ENCODE results near the gene METTL13.

Gene METTL13

DNA sequence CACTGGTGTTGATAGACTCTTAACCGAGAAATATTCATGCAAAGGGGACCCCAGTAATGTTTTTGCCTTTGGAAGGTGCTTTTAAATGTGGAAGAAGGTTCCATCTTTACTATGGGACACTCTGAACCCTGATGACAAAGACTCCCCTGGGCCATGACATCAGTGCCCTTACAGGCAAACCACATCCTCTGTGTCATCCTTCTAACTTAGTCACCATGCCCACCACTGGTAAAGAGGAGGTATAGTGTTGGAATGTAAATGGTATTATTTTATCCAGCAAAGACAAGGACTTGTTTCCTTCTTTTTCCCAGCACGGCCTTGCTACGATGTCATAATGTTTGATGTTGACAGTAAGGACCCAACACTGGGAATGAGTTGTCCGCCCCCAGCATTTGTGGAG lies 12.6 kb downstream of the METTL13 start:
- Histone ChIP-seq H3K9ac (ENCODE audit: low read length) (no peak overlapping the region), H3K4me1 (ENCODE audit: insufficient read depth, low read length, severe bottlenecking) (no peaks in the 10 kb centered on the region), H2AFZ (ENCODE audit: low read length) (no peak overlapping the region), H3K9me2 (ENCODE audit: low read depth, low read length) (no peaks in the 10 kb centered on the region), H3K36me3 (ENCODE audit: insufficient read depth, low read length) (peaks cover 89% of the 10 kb centered on the region), H3K79me2 (ENCODE audit: insufficient read depth, low read length) (no peaks in the 10 kb centered on the region), H3F3A (ENCODE audit: insufficient read depth, low read length) (no peaks in the 10 kb centered on the region), H3K4me3 (ENCODE audit: low read depth, low read length, poor library complexity, severe bottlenecking) (no peak overlapping the region), H3K9me3 (ENCODE audit: low read length) (no peaks in the 10 kb centered on the region), H3K4me2 (ENCODE audit: low read length) (no peak overlapping the region), H4K20me1 (ENCODE audit: insufficient read depth, low read length) (no peaks in the 10 kb centered on the region), H3K27me3 (ENCODE audit: insufficient read depth, low read length) (no peaks in the 10 kb centered on the region), H3K27ac (ENCODE audit: low read depth, low read length, poor library complexity, severe bottlenecking) (no peak overlapping the region)
- TF ChIP-seq, protein P1, sequence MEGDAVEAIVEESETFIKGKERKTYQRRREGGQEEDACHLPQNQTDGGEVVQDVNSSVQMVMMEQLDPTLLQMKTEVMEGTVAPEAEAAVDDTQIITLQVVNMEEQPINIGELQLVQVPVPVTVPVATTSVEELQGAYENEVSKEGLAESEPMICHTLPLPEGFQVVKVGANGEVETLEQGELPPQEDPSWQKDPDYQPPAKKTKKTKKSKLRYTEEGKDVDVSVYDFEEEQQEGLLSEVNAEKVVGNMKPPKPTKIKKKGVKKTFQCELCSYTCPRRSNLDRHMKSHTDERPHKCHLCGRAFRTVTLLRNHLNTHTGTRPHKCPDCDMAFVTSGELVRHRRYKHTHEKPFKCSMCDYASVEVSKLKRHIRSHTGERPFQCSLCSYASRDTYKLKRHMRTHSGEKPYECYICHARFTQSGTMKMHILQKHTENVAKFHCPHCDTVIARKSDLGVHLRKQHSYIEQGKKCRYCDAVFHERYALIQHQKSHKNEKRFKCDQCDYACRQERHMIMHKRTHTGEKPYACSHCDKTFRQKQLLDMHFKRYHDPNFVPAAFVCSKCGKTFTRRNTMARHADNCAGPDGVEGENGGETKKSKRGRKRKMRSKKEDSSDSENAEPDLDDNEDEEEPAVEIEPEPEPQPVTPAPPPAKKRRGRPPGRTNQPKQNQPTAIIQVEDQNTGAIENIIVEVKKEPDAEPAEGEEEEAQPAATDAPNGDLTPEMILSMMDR (IDR thresholded peaks at IDR 0.05; ENCODE audit: low read length) = no peak
- TF ChIP-seq EZH2 (IDR thresholded peaks at IDR 0.05; ENCODE audit: borderline replicate concordance, low read length) = no peak

DNA sequence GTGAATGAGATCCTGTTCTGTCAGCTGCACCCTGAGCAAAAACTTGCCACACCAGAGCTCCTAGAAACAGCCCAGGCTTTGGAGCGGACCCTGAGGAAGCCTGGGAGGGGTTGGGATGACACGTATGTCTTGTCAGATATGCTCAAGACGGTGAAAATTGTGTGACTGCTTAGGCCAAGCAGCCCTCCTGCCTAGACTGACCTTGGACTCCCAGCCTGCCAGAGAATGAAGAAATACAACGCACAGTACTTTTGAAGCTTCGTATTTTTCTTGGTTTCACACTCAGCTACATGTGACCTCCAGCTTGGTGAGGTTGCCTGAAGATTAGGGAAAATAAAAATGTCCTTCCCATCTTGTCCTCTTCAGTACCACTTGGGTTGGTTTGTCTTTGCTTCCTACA lies 15.1 kb downstream of the METTL13 start:
- Histone ChIP-seq H3K4me2 (ENCODE audit: low read length) (no peak overlapping the region), H3K4me1 (ENCODE audit: insufficient read depth, low read length, severe bottlenecking) (no peaks in the 10 kb centered on the region), H3K9me3 (ENCODE audit: low read length) (no peaks in the 10 kb centered on the region), H3K9ac (ENCODE audit: low read length) (no peak overlapping the region), H3K27ac (ENCODE audit: low read depth, low read length, poor library complexity, severe bottlenecking) (no peak overlapping the region), H2AFZ (ENCODE audit: low read length) (no peak overlapping the region), H3F3A (ENCODE audit: insufficient read depth, low read length) (no peaks in the 10 kb centered on the region), H3K79me2 (ENCODE audit: insufficient read depth, low read length) (no peaks in the 10 kb centered on the region), H3K27me3 (ENCODE audit: insufficient read depth, low read length) (no peaks in the 10 kb centered on the region), H3K9me2 (ENCODE audit: low read depth, low read length) (no peaks in the 10 kb centered on the region), H3K36me3 (ENCODE audit: insufficient read depth, low read length) (peaks cover 64% of the 10 kb centered on the region), H3K4me3 (ENCODE audit: low read depth, low read length, poor library complexity, severe bottlenecking) (no peak overlapping the region), H4K20me1 (ENCODE audit: insufficient read depth, low read length) (no peaks in the 10 kb centered on the region)
- TF ChIP-seq, protein P1 (IDR thresholded peaks at IDR 0.05; ENCODE audit: low read length) = no peak
- no peak for TF ChIP-seq EZH2 (IDR thresholded peaks at IDR 0.05; ENCODE audit: borderline replicate concordance, low read length)

DNA sequence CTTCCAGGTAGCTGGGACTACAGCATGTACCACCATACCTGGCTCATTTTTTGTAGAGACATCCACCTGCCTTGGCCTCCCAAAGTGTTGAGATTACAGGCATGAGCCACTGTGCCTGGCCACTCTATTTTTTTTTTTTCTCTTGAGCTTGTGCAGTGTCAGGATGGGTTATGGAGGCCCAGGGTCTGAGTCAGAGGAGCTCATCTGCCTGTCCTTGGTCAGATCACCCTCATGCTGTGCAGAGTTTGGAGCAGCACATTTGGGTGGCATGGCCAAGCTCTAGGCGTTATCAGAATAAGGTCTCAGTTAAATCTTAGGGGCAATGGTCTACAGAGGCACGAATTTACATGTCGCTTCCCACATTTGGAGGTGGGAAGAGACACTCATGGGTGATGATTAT lies 16.9 kb downstream of the METTL13 start:
- no peak overlapping the region for H3K9ac ChIP-seq (ENCODE audit: low read length)
- no peaks in the 10 kb centered on the region for H3K9me3 ChIP-seq (ENCODE audit: low read length)
- no peaks in the 10 kb centered on the region for H3K9me2 ChIP-seq (ENCODE audit: low read depth, low read length)
- no peaks in the 10 kb centered on the region for H3F3A ChIP-seq (ENCODE audit: insufficient read depth, low read length)
- H3K4me3 ChIP-seq (ENCODE audit: low read depth, low read length, poor library complexity, severe bottlenecking) = no peak overlapping the region
- H3K4me2 ChIP-seq (ENCODE audit: low read length) = no peak overlapping the region
- no peak overlapping the region for H3K27ac ChIP-seq (ENCODE audit: low read depth, low read length, poor library complexity, severe bottlenecking)
- no peaks in the 10 kb centered on the region for H3K27me3 ChIP-seq (ENCODE audit: insufficient read depth, low read length)
- H3K79me2 ChIP-seq (ENCODE audit: insufficient read depth, low read length) = no peaks in the 10 kb centered on the region
- no peaks in the 10 kb centered on the region for H4K20me1 ChIP-seq (ENCODE audit: insufficient read depth, low read length)
- peaks cover 47% of the 10 kb centered on the region for H3K36me3 ChIP-seq (ENCODE audit: insufficient read depth, low read length)
- H2AFZ ChIP-seq (ENCODE audit: low read length) = no peak overlapping the region
- no peaks in the 10 kb centered on the region for H3K4me1 ChIP-seq (ENCODE audit: insufficient read depth, low read length, severe bottlenecking)
- TF ChIP-seq EZH2 (IDR thresholded peaks at IDR 0.05; ENCODE audit: borderline replicate concordance, low read length) = no peak
- TF ChIP-seq, protein P1 (IDR thresholded peaks at IDR 0.05; ENCODE audit: low read length) = no peak

Data from OCI-LY1 (cell line).